NCI-H510A (cell line): ENCODE data around the gene PRDM13.
"Not testable (repeated sequence)": the region's sequence is repeated elsewhere in the genome, so short reads cannot be mapped to it uniquely, and the experiment has no call there.

ENCODE experiments used
- DNase-seq: peaks from one replicate; lab custom pipeline; 2025; lab: John Stamatoyannopoulos, UW

PRDM13 gene

GRCh38 chr6:99629293-99629692 is 22.7 kb downstream of the PRDM13 start:
- no peak for DNase-seq

GRCh38 chr6:99637629-99638028 is 31.0 kb downstream of the PRDM13 start:
- DNase-seq, result no peak

- not testable (repeated sequence) for DNase-seq
Observed at GRCh38 chr6:99638358-99638757, 31.7 kb downstream of the PRDM13 start.

GRCh38 chr6:99641270-99641669 is 34.6 kb downstream of the PRDM13 start:
- DNase-seq, result no peak

- DNase-seq, result no peak
Observed at GRCh38 chr6:99645986-99646385, 39.4 kb downstream of the PRDM13 start.

- DNase-seq, result not testable (repeated sequence)
Observed at GRCh38 chr6:99650091-99650571, 43.5 kb downstream of the PRDM13 start.

GRCh38 chr6:99660206-99660605 is 53.6 kb downstream of the PRDM13 start:
- DNase-seq, result no peak

- DNase-seq, result no peak
Observed at GRCh38 chr6:99661870-99662269, 55.2 kb downstream of the PRDM13 start.

- DNase-seq, result no peak
Observed at GRCh38 chr6:99662616-99663015, 56.0 kb downstream of the PRDM13 start.
